HFFc6 (cell line): Measurements from ENCODE around the gene MTA3. TPM values are rescaled to one million over a fixed set of nuclear protein-coding genes. Genes with fewer than 3 reads are reported as not detected.

Experiments
- DNase-seq: peaks from one replicate; pipeline ENCODE4 v3.0.0-alpha.2; 2018
- H3K27ac Mint-ChIP-seq: 2 replicates; pipeline ENCODE4 v1.8.0; 2020; ENCODE audit warnings: mild to moderate bottlenecking, mixed read lengths
- H3K27me3 Mint-ChIP-seq: 2 replicates; pipeline ENCODE4 v1.8.0; 2021; ENCODE audit warnings: mild to moderate bottlenecking, moderate library complexity, mixed read lengths; ENCODE audit not compliant: insufficient read depth
- H3K36me3 Mint-ChIP-seq: 2 replicates; pipeline ENCODE4 v1.8.0; 2021; ENCODE audit warnings: low read depth, mixed read lengths
- H3K4me1 Mint-ChIP-seq: 2 replicates; pipeline ENCODE4 v1.8.0; 2020; ENCODE audit warnings: low read depth, mixed read lengths
- H3K4me3 Mint-ChIP-seq: 2 replicates; pipeline ENCODE4 v1.8.0; 2020; ENCODE audit warnings: mild to moderate bottlenecking, moderate library complexity, mixed read lengths
- H3K9me3 Mint-ChIP-seq: 2 replicates; pipeline ENCODE4 v1.8.0; 2020; ENCODE audit warnings: mild to moderate bottlenecking, mixed read lengths
- total RNA-seq, 6 experiments: library from RNA; stranded (reverse); fragmentation: NEBNext Ultra II Directional; extraction: Animal tissue kit (Norgen Biotek cat#: 25700); gene quantifications; 2 replicates in 1 of 6; 3 replicates in 5 of 6; pipeline ENCODE4 v1.2.3, GENCODE V29; 2021
- TF ChIP-seq, protein P1 (sequence below): fragments of 200-600 bp; sonication (generic); IDR thresholded peaks from 2 replicates; pipeline ENCODE4 v1.5.0; 2021; ENCODE audit warnings: antibody characterized with exemption, mild to moderate bottlenecking

Gene MTA3
- total RNA-seq, 6 experiments from 2014 or later, result 26.2 to 33.4 (median 30.7) TPM

DNA sequence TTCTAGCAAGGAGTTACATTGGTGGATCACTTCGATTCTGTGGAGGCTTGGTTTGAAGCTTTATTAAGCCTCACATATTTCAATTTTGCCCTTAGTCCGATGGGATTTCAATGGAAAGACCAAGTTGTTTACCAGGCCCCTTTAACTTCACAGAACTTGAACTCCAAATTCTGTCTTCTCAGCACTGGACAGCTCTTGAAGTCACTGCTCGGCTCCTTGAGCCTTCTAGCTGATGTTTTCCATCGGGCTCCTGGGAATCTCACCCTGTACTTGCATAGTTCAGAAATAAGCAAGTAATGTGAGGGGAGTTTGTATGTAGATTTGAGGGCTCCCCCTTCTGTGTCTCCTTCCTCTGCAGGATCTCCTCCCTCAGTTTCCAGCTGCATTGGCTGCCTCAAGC is 180.4 kb downstream of the MTA3 start:
- H3K4me3 Mint-ChIP-seq, result no peak overlapping the region
- no peak for DNase-seq
- no peaks in the 10 kb centered on the region; the same call in 1 of the 2 replicates for H3K36me3 Mint-ChIP-seq
- H3K27ac Mint-ChIP-seq, result no peak overlapping the region
- TF ChIP-seq, protein P1, sequence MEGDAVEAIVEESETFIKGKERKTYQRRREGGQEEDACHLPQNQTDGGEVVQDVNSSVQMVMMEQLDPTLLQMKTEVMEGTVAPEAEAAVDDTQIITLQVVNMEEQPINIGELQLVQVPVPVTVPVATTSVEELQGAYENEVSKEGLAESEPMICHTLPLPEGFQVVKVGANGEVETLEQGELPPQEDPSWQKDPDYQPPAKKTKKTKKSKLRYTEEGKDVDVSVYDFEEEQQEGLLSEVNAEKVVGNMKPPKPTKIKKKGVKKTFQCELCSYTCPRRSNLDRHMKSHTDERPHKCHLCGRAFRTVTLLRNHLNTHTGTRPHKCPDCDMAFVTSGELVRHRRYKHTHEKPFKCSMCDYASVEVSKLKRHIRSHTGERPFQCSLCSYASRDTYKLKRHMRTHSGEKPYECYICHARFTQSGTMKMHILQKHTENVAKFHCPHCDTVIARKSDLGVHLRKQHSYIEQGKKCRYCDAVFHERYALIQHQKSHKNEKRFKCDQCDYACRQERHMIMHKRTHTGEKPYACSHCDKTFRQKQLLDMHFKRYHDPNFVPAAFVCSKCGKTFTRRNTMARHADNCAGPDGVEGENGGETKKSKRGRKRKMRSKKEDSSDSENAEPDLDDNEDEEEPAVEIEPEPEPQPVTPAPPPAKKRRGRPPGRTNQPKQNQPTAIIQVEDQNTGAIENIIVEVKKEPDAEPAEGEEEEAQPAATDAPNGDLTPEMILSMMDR, result no peak
- peaks cover 28% of the 10 kb centered on the region for H3K4me1 Mint-ChIP-seq
- H3K27me3 Mint-ChIP-seq, result no peaks in the 10 kb centered on the region; the same call in none of the 2 replicates
- no peaks in the 10 kb centered on the region for H3K9me3 Mint-ChIP-seq

DNA sequence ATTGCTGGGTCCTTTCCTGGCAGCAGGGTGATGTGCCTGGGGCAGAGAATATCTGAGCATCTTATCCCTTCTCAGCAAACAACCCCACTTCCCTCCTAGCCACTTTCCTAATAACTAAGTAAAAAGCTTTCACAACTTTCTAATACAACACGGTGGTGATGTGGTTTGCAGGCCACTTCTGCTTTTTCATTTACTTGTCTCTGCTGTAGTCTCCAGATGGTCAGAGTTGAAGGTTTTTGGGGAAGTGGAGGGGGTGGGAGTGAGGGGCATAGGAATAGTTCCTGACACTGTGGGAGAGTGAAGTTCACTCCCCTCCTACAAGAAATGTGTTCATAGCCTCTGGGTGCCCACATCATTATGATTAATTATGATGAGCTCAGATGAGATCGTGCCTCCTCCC is 183.9 kb downstream of the MTA3 start:
- no peak for DNase-seq
- Mint-ChIP-seq H3K9me3 (no peaks in the 10 kb centered on the region), H3K27me3 (no peaks in the 10 kb centered on the region; the same call in none of the 2 replicates), H3K27ac (no peak overlapping the region), H3K4me3 (no peak overlapping the region), H3K4me1 (peaks cover 22% of the 10 kb centered on the region), H3K36me3 (no peaks in the 10 kb centered on the region; the same call in 1 of the 2 replicates)
- TF ChIP-seq, protein P1, result no peak

DNA sequence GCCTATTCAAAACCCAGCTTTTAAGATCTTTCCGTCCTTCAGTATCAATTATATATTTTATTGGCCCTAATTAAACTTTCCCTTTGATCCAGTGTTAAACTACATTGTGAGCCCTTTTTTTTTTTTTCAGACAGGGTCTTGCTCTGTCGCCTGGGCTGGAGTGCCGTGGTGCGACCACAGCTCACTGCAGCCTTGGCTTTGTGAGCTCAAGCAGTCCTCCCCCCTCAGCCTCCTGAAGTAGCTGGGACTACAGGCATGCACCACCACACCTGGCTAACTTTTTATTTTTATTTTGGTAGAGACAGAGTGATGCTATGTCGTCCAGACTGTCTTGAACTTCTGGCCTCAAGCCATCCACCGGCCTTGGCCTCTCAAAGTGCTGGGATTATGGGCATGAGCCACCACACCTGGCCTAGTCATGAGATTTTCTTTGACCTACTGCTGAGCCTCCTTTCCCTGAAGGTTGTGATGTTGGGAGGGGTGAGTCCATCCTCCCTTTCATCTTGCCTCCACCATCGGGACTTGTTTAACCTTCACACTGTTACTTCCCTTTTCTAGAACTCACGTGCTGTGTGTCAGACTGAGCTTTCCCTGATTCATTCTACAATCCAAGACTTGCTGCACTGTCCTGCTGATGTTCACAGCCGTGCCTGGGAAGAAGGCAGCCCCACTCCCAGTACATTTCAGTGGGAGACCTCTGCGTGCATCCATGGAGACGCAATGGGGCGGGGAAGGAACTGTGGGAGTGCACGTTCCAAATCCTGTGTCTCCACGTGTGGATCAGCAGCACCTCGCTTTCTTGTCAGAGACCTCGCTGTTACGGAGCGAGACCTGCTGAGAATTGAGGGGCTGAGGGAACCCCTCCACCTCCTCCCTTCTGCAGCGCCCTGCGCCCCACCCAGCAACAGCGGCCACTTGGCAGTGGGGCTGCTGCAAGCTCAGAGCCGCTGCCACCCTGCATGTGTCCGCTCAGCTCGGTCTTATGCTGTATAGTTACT is 184.7 kb downstream of the MTA3 start:
- DNase-seq, result no peak
- Mint-ChIP-seq H3K27me3 (no peaks in the 10 kb centered on the region; the same call in none of the 2 replicates), H3K4me1 (peaks cover 22% of the 10 kb centered on the region), H3K4me3 (no peak overlapping the region), H3K36me3 (no peaks in the 10 kb centered on the region; the same call in 1 of the 2 replicates), H3K27ac (no peak overlapping the region), H3K9me3 (no peaks in the 10 kb centered on the region)
- TF ChIP-seq, protein P1, result no peak

DNA sequence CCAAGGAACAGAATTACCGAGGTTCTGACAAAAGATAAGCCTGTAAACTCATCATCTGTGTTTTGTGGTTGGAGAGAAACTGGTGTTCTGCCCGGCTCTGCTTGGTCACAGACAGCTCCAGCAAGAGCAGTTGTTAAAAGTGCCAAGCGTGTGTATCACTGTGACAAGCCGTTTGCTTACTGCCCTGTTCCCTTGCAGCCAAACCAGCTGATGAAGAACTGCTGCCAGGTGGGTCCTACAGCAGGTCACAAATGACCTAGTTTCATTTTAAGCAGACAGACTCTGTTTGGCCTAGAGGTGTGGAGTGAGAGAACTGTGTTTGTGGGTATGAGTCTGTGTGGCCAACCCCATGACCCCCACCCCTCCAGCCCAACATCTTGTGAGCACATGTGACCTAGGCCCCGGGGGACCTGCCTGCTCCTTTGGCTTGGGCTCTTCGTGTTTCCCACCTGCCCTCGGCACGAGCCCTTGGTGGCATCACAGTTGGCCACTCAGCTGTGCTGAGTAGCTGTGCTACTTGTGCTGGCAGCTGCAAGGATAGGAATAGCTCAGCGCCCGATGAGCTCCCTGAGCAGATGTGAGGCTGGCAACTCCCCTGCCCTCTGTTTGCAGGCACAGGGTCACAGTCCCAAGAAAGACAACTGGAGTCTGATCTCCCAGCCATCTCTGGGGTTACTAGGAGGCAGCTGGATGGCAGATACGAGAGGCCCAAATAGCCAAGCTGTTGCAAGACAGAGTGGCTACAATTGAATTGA is 185.8 kb downstream of the MTA3 start:
- Mint-ChIP-seq H3K4me3 (no peak overlapping the region), H3K27ac (peak overlapping the region; percentile 51; the same call in 1 of the 2 replicates), H3K36me3 (no peaks in the 10 kb centered on the region; the same call in 1 of the 2 replicates), H3K4me1 (peaks cover 22% of the 10 kb centered on the region), H3K27me3 (no peaks in the 10 kb centered on the region; the same call in none of the 2 replicates), H3K9me3 (no peaks in the 10 kb centered on the region)
- peak; percentile 27 for DNase-seq
- TF ChIP-seq, protein P1, result no peak

DNA sequence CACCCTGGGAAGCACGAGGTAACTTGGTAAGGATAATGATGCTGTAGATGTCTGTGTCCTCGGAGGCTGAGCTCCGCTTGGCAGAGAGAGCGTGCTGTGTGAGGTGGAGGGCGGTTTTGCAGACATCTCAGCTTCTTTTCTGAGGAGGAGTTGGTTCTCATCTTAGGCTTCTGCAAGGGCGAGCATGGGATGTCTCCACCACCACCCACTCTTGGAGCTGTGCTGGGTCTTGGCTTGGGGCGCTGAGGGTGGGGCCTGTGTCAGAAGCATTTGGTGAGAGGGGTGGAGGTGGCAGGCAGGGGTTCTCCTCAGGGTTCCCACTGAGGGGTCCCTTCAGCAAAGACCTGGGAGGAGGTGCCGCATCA is 186.3 kb downstream of the MTA3 start:
- H3K27me3 Mint-ChIP-seq, result no peaks in the 10 kb centered on the region; the same call in none of the 2 replicates
- TF ChIP-seq, protein P1, result no peak
- no peaks in the 10 kb centered on the region; the same call in 1 of the 2 replicates for H3K36me3 Mint-ChIP-seq
- H3K9me3 Mint-ChIP-seq, result no peaks in the 10 kb centered on the region
- H3K4me1 Mint-ChIP-seq, result peaks cover 22% of the 10 kb centered on the region
- no peak for DNase-seq
- 0 out of 2 replicates have a peak overlapping the region, but pooled peaks have one; percentile 24 for H3K4me3 Mint-ChIP-seq
- H3K27ac Mint-ChIP-seq, result peak overlapping the region; percentile 51; the same call in 1 of the 2 replicates
